Activated T-helper 1 cell treated with anti-CD3 and anti-CD28 coated beads, Interleukin-2, amount 50 U/mL, for 16 hours (primary cell): ENCODE data around the gene PRKCB.

Source experiments
- DNase-seq, 2 donors: peaks; one replicate each; pipeline ENCODE4 v3.0.0-alpha.2; 2020; ENCODE audit warnings: low read depth in 1 of 2, low spot score in 1 of 2

The PRKCB gene

GRCh38 chr16:23863511-23864422 lies 28.0 kb downstream of the PRKCB start:
- no peak for DNase-seq

- DNase-seq = no peak
Observed at GRCh38 chr16:23865853-23866252, 30.1 kb downstream of the PRKCB start.

- no peak for DNase-seq
Observed at GRCh38 chr16:23866621-23867020, 30.8 kb downstream of the PRKCB start.

- DNase-seq = no peak
Observed at GRCh38 chr16:23867566-23867965, 31.8 kb downstream of the PRKCB start.

- no peak for DNase-seq
Observed at GRCh38 chr16:23868136-23868535, 32.4 kb downstream of the PRKCB start.

GRCh38 chr16:23869052-23869451 lies 33.3 kb downstream of the PRKCB start:
- no peak for DNase-seq

GRCh38 chr16:23871924-23872323 lies 36.1 kb downstream of the PRKCB start:
- DNase-seq = no peak

GRCh38 chr16:23874613-23875294 lies 39.0 kb downstream of the PRKCB start:
- no peak for DNase-seq

GRCh38 chr16:23876256-23876896 lies 40.6 kb downstream of the PRKCB start:
- no peak for DNase-seq

- no peak for DNase-seq
Observed at GRCh38 chr16:23877107-23878070, 41.6 kb downstream of the PRKCB start.

- DNase-seq = no peak
Observed at GRCh38 chr16:23879735-23880373, 44.1 kb downstream of the PRKCB start.

- no peak for DNase-seq
Observed at GRCh38 chr16:23889189-23889588, 53.4 kb downstream of the PRKCB start.

GRCh38 chr16:23893986-23894385 lies 58.2 kb downstream of the PRKCB start:
- no peak for DNase-seq

GRCh38 chr16:23895052-23895451 lies 59.3 kb downstream of the PRKCB start:
- DNase-seq = no peak

GRCh38 chr16:23896832-23897821 lies 61.3 kb downstream of the PRKCB start:
- no peak for DNase-seq

- DNase-seq = no peak
Observed at GRCh38 chr16:23898682-23899430, 63.1 kb downstream of the PRKCB start.

- no peak for DNase-seq
Observed at GRCh38 chr16:23899869-23900268, 64.1 kb downstream of the PRKCB start.

GRCh38 chr16:23900480-23901177 lies 64.8 kb downstream of the PRKCB start:
- no peak for DNase-seq
